Nephron progenitor cell (in vitro differentiated cells): ENCODE data around the gene LRCH1.

Experiments used
- DNase-seq: peaks from one replicate; pipeline ENCODE4 v3.0.0; 2021
- H3K27ac Mint-ChIP-seq: 2 replicates; pipeline ENCODE4 v1.8.0; 2021; ENCODE audit warnings: mild to moderate bottlenecking, moderate library complexity, mixed read lengths
- H3K27me3 Mint-ChIP-seq: 2 replicates; pipeline ENCODE4 v1.8.0; 2021; ENCODE audit warnings: mild to moderate bottlenecking, low read depth, mixed read lengths; ENCODE audit not compliant: poor library complexity
- H3K36me3 Mint-ChIP-seq: 2 replicates; pipeline ENCODE4 v1.8.0; 2021; ENCODE audit warnings: low read depth, mixed read lengths
- H3K4me1 Mint-ChIP-seq: 2 replicates; pipeline ENCODE4 v1.8.0; 2021; ENCODE audit warnings: mixed read lengths
- H3K4me3 Mint-ChIP-seq: 2 replicates; pipeline ENCODE4 v1.8.0; 2021; ENCODE audit warnings: mild to moderate bottlenecking, moderate library complexity, mixed read lengths
- H3K9me3 Mint-ChIP-seq: 2 replicates; pipeline ENCODE4 v1.8.0; 2021; ENCODE audit warnings: mild to moderate bottlenecking, moderate library complexity, mixed read lengths
- CTCF ChIP-seq: fragments of 200-600 bp; sonication (generic); IDR thresholded peaks from 2 replicates; pipeline ENCODE4 v1.5.0; 2021; ENCODE audit warnings: antibody characterized with exemption

LRCH1 gene

GRCh38 chr13:46553521-46553885, 533 bp downstream of the LRCH1 start:
- peak; percentile 47 for DNase-seq
- H3K27ac Mint-ChIP-seq, result no peak overlapping the region
- no peak for TF ChIP-seq CTCF

GRCh38 chr13:46553886-46554858, 1.2 kb downstream of the LRCH1 start:
- peaks cover 49% of the 10 kb centered on the region for H3K4me1 Mint-ChIP-seq
- peaks cover 7% of the 10 kb centered on the region for H3K27me3 Mint-ChIP-seq
- peak; percentile 72 for DNase-seq
- TF ChIP-seq CTCF, result peak; percentile 20
- no peaks in the 10 kb centered on the region for H3K36me3 Mint-ChIP-seq
- peak overlapping the region; percentile 77 for H3K27ac Mint-ChIP-seq
- no peaks in the 10 kb centered on the region for H3K9me3 Mint-ChIP-seq
- H3K4me3 Mint-ChIP-seq, result peak overlapping the region; percentile 95

More at GRCh38 chr13:46553521-46553885, 533 bp downstream of the LRCH1 start:
- Mint-ChIP-seq H3K9me3 (no peaks in the 10 kb centered on the region), H3K4me3 (peak overlapping the region; percentile 95), H3K36me3 (no peaks in the 10 kb centered on the region), H3K27me3 (peaks cover 7% of the 10 kb centered on the region), H3K4me1 (peaks cover 49% of the 10 kb centered on the region)

- DNase-seq, result no peak
These were observed 2.0 kb downstream of the LRCH1 start for GRCh38 chr13:46554951-46555350.

GRCh38 chr13:46555722-46556417, 2.9 kb downstream of the LRCH1 start:
- Mint-ChIP-seq H3K36me3 (no peaks in the 10 kb centered on the region), H3K4me1 (peaks cover 49% of the 10 kb centered on the region), H3K4me3 (peak overlapping the region; percentile 95), H3K27me3 (peaks cover 7% of the 10 kb centered on the region), H3K9me3 (no peaks in the 10 kb centered on the region), H3K27ac (no peak overlapping the region)
- TF ChIP-seq CTCF, result no peak
- no peak for DNase-seq

More at GRCh38 chr13:46554951-46555350, 2.0 kb downstream of the LRCH1 start:
- Mint-ChIP-seq H3K36me3 (no peaks in the 10 kb centered on the region), H3K27ac (no peak overlapping the region), H3K9me3 (no peaks in the 10 kb centered on the region), H3K4me1 (peaks cover 49% of the 10 kb centered on the region), H3K27me3 (peaks cover 7% of the 10 kb centered on the region), H3K4me3 (peak overlapping the region; percentile 95)
- peak; percentile 3 for TF ChIP-seq CTCF

- no peaks in the 10 kb centered on the region for H3K9me3 Mint-ChIP-seq
- no peak for TF ChIP-seq CTCF
- no peak for DNase-seq
- H3K36me3 Mint-ChIP-seq, result no peaks in the 10 kb centered on the region
- peaks cover 47% of the 10 kb centered on the region for H3K4me1 Mint-ChIP-seq
- no peak overlapping the region for H3K27ac Mint-ChIP-seq
- no peak overlapping the region for H3K4me3 Mint-ChIP-seq
- H3K27me3 Mint-ChIP-seq, result peaks cover 7% of the 10 kb centered on the region
These were observed 3.4 kb downstream of the LRCH1 start for GRCh38 chr13:46556418-46556779.
